GM10248 (cell line): ENCODE measurements around the gene PPP2R2C.

Source experiments
- CTCF ChIA-PET: fragments of 300-600 bp; sonication (Branson Sonifier 250); formaldehyde crosslinking; extraction: SDS; loops from one replicate; lab custom pipeline; 2021; ENCODE audit warnings: antibody characterized with exemption; lab: Yijun Ruan, JAX
- POLR2A ChIA-PET: fragments of 350-650 bp; sonication (Branson Sonifier 250); formaldehyde crosslinking; extraction: SDS; loops from one replicate; lab custom pipeline; 2020; ENCODE audit warnings: antibody characterized with exemption; lab: Yijun Ruan, JAX
- DNase-seq: peaks from one replicate; pipeline ENCODE4 v3.0.0; 2012; ENCODE audit errors: extremely low spot score
- TF ChIP-seq, protein P1 (sequence below): IDR thresholded peaks from 2 replicates; pipeline ENCODE4 v1.5.1; 2012; ENCODE audit warnings: mild to moderate bottlenecking, low read depth; ENCODE audit errors: extremely low read depth, missing control alignments, control extremely low read depth

Gene PPP2R2C

DNA sequence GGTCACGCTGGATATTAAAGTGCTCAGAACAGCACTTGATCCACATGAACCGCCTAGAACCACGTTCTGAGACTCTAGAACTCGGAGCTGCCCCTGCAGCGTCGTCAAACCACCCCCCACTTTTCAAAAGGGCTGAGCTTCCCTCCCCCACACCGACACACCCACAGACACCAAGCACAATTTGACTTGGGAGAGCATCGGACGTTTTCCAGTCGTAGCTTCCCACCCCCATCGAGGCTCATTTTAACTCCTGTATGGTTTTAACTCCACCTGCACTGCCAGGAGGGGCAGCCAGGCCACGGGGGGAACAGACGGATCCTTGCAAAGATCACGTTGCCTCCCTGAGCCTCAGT, 26.3 kb downstream of the PPP2R2C start:
- CTCF ChIA-PET: interaction anchor here (1.6 kb wide), 1 partner anchor 9 kb away, joined by 4 read pairs; no protein-coding TSS in a partner anchor
- TF ChIP-seq, protein P1, sequence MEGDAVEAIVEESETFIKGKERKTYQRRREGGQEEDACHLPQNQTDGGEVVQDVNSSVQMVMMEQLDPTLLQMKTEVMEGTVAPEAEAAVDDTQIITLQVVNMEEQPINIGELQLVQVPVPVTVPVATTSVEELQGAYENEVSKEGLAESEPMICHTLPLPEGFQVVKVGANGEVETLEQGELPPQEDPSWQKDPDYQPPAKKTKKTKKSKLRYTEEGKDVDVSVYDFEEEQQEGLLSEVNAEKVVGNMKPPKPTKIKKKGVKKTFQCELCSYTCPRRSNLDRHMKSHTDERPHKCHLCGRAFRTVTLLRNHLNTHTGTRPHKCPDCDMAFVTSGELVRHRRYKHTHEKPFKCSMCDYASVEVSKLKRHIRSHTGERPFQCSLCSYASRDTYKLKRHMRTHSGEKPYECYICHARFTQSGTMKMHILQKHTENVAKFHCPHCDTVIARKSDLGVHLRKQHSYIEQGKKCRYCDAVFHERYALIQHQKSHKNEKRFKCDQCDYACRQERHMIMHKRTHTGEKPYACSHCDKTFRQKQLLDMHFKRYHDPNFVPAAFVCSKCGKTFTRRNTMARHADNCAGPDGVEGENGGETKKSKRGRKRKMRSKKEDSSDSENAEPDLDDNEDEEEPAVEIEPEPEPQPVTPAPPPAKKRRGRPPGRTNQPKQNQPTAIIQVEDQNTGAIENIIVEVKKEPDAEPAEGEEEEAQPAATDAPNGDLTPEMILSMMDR: no peak
- POLR2A ChIA-PET: no interaction called here
- DNase-seq: no peak

DNA sequence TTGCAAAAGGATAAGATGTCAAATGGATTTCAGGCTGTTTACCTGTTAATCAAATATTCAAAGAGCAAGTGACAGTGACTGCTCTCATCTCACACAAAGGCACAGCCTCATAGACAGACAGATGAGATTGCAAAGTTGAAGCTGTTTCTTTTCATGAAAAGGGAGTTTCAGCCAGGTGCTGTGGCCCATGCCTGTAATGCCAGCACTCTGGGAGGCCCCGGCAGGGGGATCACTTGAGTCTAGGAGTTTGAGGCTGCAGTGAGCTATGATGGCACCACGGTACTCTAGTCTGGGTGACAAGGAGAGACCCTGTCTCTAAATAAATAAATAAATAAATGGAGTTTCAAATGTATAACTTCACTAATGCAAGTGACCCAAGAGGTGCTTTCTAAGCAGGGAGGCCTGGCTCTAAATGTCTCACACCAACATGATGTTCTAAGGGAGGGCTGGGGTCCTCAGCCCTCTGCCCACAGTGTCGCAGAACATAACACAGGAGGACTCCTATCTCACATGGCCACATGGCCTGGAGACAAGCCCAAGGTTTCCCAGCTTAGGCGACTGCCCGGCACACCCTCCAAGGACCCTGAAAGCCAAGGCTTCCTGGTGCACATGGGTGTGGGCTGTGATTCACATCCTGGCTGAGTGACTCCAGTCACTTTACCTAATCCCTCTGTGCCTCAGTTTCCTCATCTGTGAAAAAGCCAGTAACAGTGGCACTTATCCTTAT, 26.8 kb downstream of the PPP2R2C start:
- POLR2A ChIA-PET: no interaction called here
- no peak for DNase-seq
- CTCF ChIA-PET: interaction anchor here (1.6 kb wide), 1 partner anchor 9 kb away, joined by 4 read pairs; no protein-coding TSS in a partner anchor
- TF ChIP-seq, protein P1: no peak

DNA sequence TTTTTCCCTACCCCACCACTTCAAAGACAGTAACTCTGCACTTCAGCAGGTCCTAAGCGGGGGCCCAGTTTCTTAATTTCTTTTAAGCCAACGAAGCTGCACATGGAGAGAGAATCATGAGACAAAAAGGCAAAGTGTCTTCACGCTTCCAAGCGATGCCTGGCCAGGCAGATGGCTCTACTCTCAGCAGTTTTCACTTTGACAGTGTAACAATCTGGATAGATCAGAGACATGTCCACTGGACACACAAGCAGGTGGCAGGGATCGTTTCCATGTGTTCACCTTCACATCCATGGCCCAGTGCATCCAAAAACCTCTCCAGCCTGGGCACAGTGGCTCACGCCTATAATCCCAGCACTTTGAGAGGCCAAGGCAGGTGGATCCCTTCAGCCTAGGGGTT, 27.8 kb downstream of the PPP2R2C start:
- POLR2A ChIA-PET: no interaction called here

DNA sequence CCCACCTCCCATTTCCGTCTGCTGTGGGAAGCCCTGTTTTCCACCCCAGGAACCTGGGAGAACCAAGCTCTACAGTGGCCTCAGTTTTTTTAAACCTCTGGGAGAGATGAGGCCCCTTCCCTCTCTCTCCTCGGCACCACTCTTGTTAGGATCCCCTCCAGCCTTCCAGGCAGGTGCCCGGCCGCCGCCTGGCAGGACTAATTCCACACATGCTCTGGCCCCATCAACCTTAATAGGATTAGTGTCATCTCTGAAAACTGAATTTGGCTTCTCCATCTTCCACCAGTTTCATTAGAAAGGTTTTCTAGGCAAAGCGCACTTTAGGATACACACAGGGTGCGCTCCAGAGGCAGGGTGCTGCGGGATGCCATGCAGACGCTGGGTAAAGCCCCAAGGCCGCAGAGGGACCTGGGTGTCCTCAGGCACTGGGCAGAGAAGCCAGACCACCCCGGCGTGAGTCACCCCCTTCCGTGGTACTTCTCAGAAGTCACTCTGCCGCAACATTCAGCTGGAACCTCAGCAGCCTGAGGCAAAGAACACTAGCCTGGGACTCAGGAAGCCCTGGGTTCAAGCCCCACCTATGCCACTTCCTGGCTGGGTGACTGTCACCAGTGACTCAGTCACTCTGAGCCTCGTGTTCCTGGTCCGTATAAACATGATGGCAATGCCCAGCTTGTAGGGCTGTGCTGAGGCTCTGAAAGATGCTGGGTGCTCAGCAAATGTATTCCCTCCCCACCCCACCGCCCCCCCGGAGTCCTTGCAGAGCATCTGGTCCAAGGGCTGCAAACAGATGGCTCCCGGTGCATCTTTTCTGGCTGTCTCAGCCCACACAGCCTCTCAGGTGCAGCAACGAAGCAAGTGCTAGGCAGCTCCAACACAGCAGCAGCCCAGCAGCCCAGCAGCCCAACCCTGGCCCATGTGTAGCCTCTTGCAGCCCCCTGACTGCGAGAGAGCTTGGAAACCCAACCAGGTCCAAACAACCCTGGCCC, 29.1 kb downstream of the PPP2R2C start:
- TF ChIP-seq, protein P1: no peak
- CTCF ChIA-PET: interaction anchor here (0.8 kb wide), 1 partner anchor 14 kb away, joined by 3 read pairs; no protein-coding TSS in a partner anchor

More for the DNA sequence above, 27.8 kb downstream of the PPP2R2C start:
- TF ChIP-seq, protein P1: no peak
- CTCF ChIA-PET: interaction anchor here (1.6 kb wide), 1 partner anchor 8 kb away, joined by 4 read pairs; no protein-coding TSS in a partner anchor
- no peak for DNase-seq

DNA sequence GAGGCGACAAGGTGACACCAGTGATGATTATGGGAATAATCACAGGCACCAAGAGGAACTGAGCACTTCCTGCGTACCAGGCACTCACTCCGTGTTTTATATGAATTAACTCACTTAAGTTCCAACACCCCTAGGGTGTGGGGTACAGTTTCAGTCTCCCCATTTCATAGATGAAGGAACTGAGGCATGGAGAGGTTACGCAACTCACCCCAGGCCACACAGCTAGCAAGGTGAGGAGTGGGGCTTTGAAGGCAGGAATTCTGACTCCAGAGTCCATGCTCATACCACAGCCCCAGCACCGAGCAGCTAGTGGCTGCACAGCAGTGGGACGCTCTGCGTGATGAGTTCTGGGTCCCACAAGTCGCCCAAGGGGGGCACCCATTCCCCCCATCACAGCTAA, 29.9 kb downstream of the PPP2R2C start:
- DNase-seq: no peak
- POLR2A ChIA-PET: no interaction called here
- CTCF ChIA-PET: interaction anchor here (0.8 kb wide), 1 partner anchor 14 kb away, joined by 3 read pairs; no protein-coding TSS in a partner anchor
- TF ChIP-seq, protein P1: no peak

More for the DNA sequence above, 29.1 kb downstream of the PPP2R2C start:
- DNase-seq: no peak
- POLR2A ChIA-PET: no interaction called here

DNA sequence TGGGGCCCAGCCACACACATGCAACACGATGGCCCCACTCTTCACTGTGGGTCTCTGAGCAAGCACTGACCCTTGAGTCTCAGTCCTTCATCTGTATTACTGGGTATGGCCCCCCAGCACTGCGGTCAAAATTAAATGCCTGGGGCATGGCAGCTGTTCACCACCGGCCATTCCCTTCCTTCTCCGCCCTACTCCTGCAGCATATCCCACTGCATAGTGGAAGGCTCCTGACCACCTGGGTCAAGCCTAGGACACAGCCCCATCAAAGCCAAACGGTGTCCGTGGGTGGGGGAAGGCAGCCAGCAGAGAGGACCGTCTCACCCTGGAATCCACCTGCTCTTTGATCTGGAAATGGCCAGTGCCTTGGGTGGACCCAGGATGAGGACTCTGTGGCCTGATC, 30.7 kb downstream of the PPP2R2C start:
- ChIA-PET POLR2A (no interaction called here), CTCF (interaction anchor here (1.6 kb wide), 1 partner anchor 15 kb away, joined by 3 read pairs; no protein-coding TSS in a partner anchor)
- DNase-seq: no peak
- TF ChIP-seq, protein P1: no peak
